ENCODE measurements around the gene F10.

GRCh38 chr13:113125506-113126264 is 3.1 kb downstream of the F10 start:
- TF ChIP-seq CTCF (IDR thresholded peaks at IDR 0.05; ENCODE audit: poor library complexity), result no peak
- no peak for TF ChIP-seq EZH2phosphoT487 (IDR thresholded peaks at IDR 0.05; ENCODE audit: low read depth, severe bottlenecking, unreplicated experiment)
